Renal cortical epithelial cell (primary cell): Measurements from ENCODE around the gene CCDC17. TPM values are rescaled to one million over a fixed set of nuclear protein-coding genes. Genes with fewer than 3 reads are reported as not detected.

ENCODE experiments used
- DNase-seq: peaks from one replicate; pipeline ENCODE4 v3.0.0-alpha.2; 2011; ENCODE audit warnings: low read depth
- total RNA-seq: library from RNA; depleted of rRNA; stranded (reverse); fragments of >200 nt; gene quantifications from 2 replicates; pipeline ENCODE4 v1.2.3, GENCODE V29; 2014

Gene CCDC17
- total RNA-seq, 1 donor from 2014 or later = 1.1 TPM

- peak; percentile 51 for DNase-seq
Observed at GRCh38 chr1:45583666-45584350, 40.0 kb downstream of the CCDC17 start, which contains the start of gene NASP. TSS of gene NASP (plus strand) at chr1:45584041. CDS start at chr1:45584147, 106 bp downstream.

DNA sequence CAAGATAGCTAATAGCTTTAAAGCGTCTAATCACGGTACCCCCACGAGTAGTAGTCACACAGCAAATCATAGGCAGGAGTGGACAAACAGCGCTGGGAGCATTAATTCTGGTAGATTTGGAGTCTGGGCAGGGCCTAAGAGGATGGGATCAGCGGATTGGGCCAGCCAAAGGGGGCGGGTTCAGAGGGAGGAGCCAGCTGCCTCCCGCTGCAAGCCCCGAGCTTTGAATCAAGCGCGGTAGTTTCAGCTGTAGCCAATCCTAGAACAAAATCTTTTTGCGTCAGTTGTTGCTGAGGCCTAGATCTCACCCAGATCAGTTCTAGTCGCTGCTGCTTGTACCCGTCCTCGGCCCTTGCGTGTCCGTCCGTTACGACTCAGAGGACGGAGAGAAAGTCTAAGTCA is 40.6 kb downstream of the CCDC17 start:
- peak; percentile 97 for DNase-seq

DNA sequence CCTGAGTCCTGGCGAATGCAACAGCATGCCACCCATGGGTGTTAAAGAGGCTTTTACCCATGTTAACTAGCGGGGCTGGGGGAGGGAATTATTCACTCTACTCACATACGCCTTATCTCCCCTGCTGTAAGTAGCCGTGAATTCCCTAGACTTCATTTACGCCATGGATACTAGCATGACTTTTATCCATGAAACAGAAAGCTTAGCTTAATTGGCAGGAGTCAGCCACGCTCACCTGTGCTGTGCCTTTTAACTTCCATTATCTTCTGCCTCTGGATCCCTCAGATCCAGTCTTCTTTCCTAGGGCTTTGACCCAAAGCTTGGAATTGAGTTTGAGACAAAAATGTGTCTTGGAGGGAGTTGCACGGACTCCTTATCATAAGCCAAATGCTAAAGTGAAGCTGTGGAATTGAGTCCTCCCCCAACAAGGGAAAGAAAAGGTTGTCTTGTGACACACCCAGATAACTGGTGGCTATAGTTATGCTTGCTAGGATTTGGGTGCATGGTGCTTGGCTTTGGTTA is 49.7 kb downstream of the CCDC17 start:
- no peak for DNase-seq

DNA sequence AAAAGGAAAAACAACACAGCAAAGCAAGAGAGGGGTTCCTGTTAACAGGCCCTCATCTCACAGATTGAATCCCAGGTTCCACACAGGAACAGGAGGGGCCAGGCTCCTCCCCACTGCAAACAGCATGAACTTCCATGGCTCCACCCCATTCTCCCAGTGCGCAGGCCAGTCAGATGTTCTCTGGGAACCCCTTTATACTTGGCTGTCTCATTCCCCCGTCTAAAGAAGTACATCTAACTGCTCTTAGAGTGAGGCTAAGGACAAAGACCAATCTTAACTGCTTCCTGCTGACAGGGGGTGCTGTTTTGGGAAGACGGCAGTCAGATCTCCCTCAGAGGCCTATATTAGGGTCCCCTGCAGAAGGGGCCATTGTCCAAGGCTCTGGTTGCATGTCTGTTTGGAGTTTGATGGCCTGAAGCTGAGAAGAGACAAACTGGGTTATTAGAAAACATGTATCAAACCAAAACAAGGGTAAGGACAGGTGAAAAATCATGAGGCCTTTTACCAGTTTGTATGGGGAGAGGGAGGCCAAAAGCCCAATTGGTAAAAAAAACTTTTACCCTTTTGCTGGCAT is 50.5 kb downstream of the CCDC17 start:
- no peak for DNase-seq

DNA sequence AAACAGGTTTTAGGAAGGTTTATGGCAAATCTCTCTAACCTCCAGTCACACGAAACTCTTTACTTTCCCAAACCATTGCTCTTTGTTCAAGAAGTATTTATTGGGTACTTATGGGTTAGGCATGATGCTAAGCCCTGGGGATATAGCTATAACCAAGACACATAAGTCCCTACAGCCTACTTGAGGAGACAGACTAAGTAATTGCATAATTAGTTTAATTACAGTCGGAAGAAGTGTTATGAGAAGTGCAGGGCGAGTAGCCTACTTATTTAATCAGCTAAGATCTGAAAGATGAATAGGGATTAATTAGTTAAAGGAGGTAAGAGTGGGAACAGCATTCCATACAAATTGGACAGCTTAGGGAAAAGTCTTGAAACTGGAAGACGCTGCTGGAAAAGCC is 53.2 kb downstream of the CCDC17 start:
- DNase-seq = no peak

Other genes starting within 250 kb of the CCDC17 start
- gene TESK2, start 132.9 kb downstream of the CCDC17 start, total RNA-seq = 1.0 and 1.6 TPM in 2 replicates
- 0.50 TPM in 1 of 2 replicates, not detected in the other for gene CCDC163, start 124.0 kb downstream of the CCDC17 start, total RNA-seq
- gene MMACHC, start 123.8 kb downstream of the CCDC17 start, total RNA-seq = 0.87 and 2.5 TPM in 2 replicates
- gene PRDX1, start 102.2 kb downstream of the CCDC17 start, total RNA-seq = 649 and 1,374 TPM in 2 replicates
- gene AKR1A1, start 73.2 kb downstream of the CCDC17 start, total RNA-seq = 101 and 183 TPM in 2 replicates
- 31.4 and 46.4 TPM in 2 replicates for gene NASP, start 40.0 kb downstream of the CCDC17 start, total RNA-seq
- 126 and 140 TPM in 2 replicates for gene GPBP1L1, start 62.5 kb upstream of the CCDC17 start, total RNA-seq
- 13.2 and 14.4 TPM in 2 replicates for gene TMEM69, start 64.1 kb upstream of the CCDC17 start, total RNA-seq
- gene IPP, start 126.6 kb upstream of the CCDC17 start, total RNA-seq = 8.2 and 18.4 TPM in 2 replicates
- 8.2 and 24.8 TPM in 2 replicates for gene MAST2, start 179.6 kb upstream of the CCDC17 start, total RNA-seq